Aorta (tissue), 5 donors: ENCODE measurements around the gene RBBP8NL. TPM values are rescaled to one million over a fixed set of nuclear protein-coding genes. Genes with fewer than 3 reads are reported as not detected.

Experiments used
- ATAC-seq: fragments of 200-7000 bp; cut with Tn5 transposase; one replicate; pipeline ENCODE4 v1.9.1; 2022; ENCODE audit warnings: moderate library complexity; ENCODE audit not compliant: low FRiP score
- DNase-seq, 2 donors: peaks; one replicate each; pipeline ENCODE4 v3.0.0-alpha.2; 2020
- H3K27ac ChIP-seq, 2 donors: one replicate each; pipeline ENCODE4 v1.5.1; 2013; ENCODE audit warnings: low read length in 2 of 2, mild to moderate bottlenecking in 2 of 2, moderate library complexity in 2 of 2, control low read depth in 1 of 2, inconsistent platforms in 1 of 2, low read depth in 1 of 2
- H3K27me3 ChIP-seq, 2 donors: one replicate each; pipeline ENCODE4 v1.6.1; 2013; ENCODE audit warnings: control low read depth in 1 of 2, low read length in 1 of 2, mild to moderate bottlenecking in 1 of 2, moderate library complexity in 1 of 2; ENCODE audit not compliant: insufficient read depth in 2 of 2, control insufficient read depth in 1 of 2
- H3K36me3 ChIP-seq, 2 donors: one replicate each; pipeline ENCODE4 v1.6.1; 2013; ENCODE audit warnings: control low read depth in 1 of 2, low read length in 1 of 2, mild to moderate bottlenecking in 1 of 2; ENCODE audit not compliant: insufficient read depth in 2 of 2, control insufficient read depth in 1 of 2
- H3K4me1 ChIP-seq, 2 donors: one replicate each; pipeline ENCODE4 v1.6.1; 2013; ENCODE audit warnings: low read length in 2 of 2, control low read depth in 1 of 2, mild to moderate bottlenecking in 1 of 2, moderate library complexity in 1 of 2; ENCODE audit not compliant: insufficient read depth in 2 of 2, control insufficient read depth in 1 of 2
- H3K4me3 ChIP-seq, 2 donors: one replicate each; pipeline ENCODE4 v1.5.1; 2013; ENCODE audit warnings: low read length in 2 of 2, control low read depth in 1 of 2, mild to moderate bottlenecking in 1 of 2
- H3K9me3 ChIP-seq: one replicate; pipeline ENCODE4 v1.6.1; 2013; ENCODE audit warnings: mild to moderate bottlenecking, low read length; ENCODE audit not compliant: control insufficient read depth
- whole genome bisulfite sequencing, 2 donors: extraction: QIAGEN DNeasy Blood & Tissue Kit; methylation state at CpG; one replicate each; pipeline ENCODE4 v1.1.7; 2013; 5-methylcytosine and 5-hydroxymethylcytosine counted together
- intact Hi-C, 2 donors: fragments of 100-400 bp; cut with DNase I; formaldehyde crosslinking; loops; one replicate each; pipeline versions ENCODE4 v1.14.2 to v1.15.0; 2022
- polyA plus RNA-seq, 2 donors: library from polyadenylated mRNA; stranded (reverse); fragments of 200-250 nt; gene quantifications; one replicate each; pipeline ENCODE4 v1.2.3, GENCODE V29; 2013
- total RNA-seq, 2 donors: library from RNA; stranded (reverse); fragmentation: NEBNext Ultra II Directional; extraction: Animal tissue kit (Norgen Biotek cat#: 25700); gene quantifications; one replicate each; pipeline ENCODE4 v1.2.1, GENCODE V29; 2021
- donor health status: healthy with polysubstance abuse.
- donor health status: Bipolar disorder and iron deficiency.
- donor health status: DM: no; HTN: no; CAD: no.
- donor health status: DM: no; HTN: no; CAD: no.
- donor health status: DM: yes; HTN: yes; CAD: no.

The RBBP8NL gene
- total and polyA plus RNA-seq, 4 donors: 1.6 TPM; not detected in 3

GRCh38 chr20:62413025-62413570 lies 14.2 kb downstream of the RBBP8NL start:
- intact Hi-C loops: no loop called here
- H3K27me3 ChIP-seq: no peaks in the 10 kb centered on the region
- no peak overlapping the region for H3K27ac ChIP-seq
- H3K36me3 ChIP-seq: no peaks in the 10 kb centered on the region
- no peak for DNase-seq
- ATAC-seq: no peak
- no peaks in the 10 kb centered on the region for H3K4me1 ChIP-seq
- no peaks in the 10 kb centered on the region for H3K9me3 ChIP-seq
- H3K4me3 ChIP-seq: no peak overlapping the region
- WGBS, 2 donors: 93 to 95% methylated on average over 11 of the region's 11 CpGs

- no peak overlapping the region for H3K4me3 ChIP-seq
- no peaks in the 10 kb centered on the region for H3K9me3 ChIP-seq
- H3K4me1 ChIP-seq: no peaks in the 10 kb centered on the region
- 88% methylated on average over 21 to 22 of the region's 22 CpGs for WGBS, 2 donors
- no peaks in the 10 kb centered on the region for H3K27me3 ChIP-seq
- no peak overlapping the region for H3K27ac ChIP-seq
- intact Hi-C loops: no loop called here
- no peak for DNase-seq
- ATAC-seq: no peak
- no peaks in the 10 kb centered on the region for H3K36me3 ChIP-seq
Observed at GRCh38 chr20:62412194-62413024, 14.9 kb downstream of the RBBP8NL start.

- Histone ChIP-seq H3K36me3 (no peaks in the 10 kb centered on the region), H3K9me3 (no peaks in the 10 kb centered on the region), H3K27me3 (no peaks in the 10 kb centered on the region), H3K4me3 (no peak overlapping the region), H3K27ac (no peak overlapping the region), H3K4me1 (no peaks in the 10 kb centered on the region)
- ATAC-seq: no peak
- intact Hi-C loops: no loop called here
- WGBS, 2 donors: 88 to 89% methylated on average over 24 of the region's 24 CpGs
- no peak for DNase-seq
Observed at GRCh38 chr20:62411479-62412193, 15.7 kb downstream of the RBBP8NL start.

- intact Hi-C loops: no loop called here
- no peaks in the 10 kb centered on the region for H3K36me3 ChIP-seq
- H3K9me3 ChIP-seq: no peaks in the 10 kb centered on the region
- DNase-seq (no peak), ATAC-seq (no peak)
- H3K27ac ChIP-seq: no peak overlapping the region
- H3K4me3 ChIP-seq: no peak overlapping the region
- no peaks in the 10 kb centered on the region for H3K4me1 ChIP-seq
- WGBS, 2 donors: 87 to 89% methylated on average over 19 of the region's 19 CpGs
- H3K27me3 ChIP-seq: no peaks in the 10 kb centered on the region
Observed at GRCh38 chr20:62410746-62411478, 16.4 kb downstream of the RBBP8NL start.

- Histone ChIP-seq H3K36me3 (no peaks in the 10 kb centered on the region), H3K4me1 (no peaks in the 10 kb centered on the region), H3K4me3 (no peak overlapping the region), H3K27ac (no peak overlapping the region), H3K9me3 (no peaks in the 10 kb centered on the region), H3K27me3 (no peaks in the 10 kb centered on the region)
- ATAC-seq (no peak), DNase-seq (no peak)
- intact Hi-C loops: loop anchor here in 1 of 2 donors (10.0 kb wide), 1 partner anchor 215 kb away; no protein-coding TSS in a partner anchor
- WGBS, 2 donors: 6 to 10% methylated on average over 30 of the region's 30 CpGs
Observed at GRCh38 chr20:62409931-62410745, 17.2 kb downstream of the RBBP8NL start.

- no peak for ATAC-seq
- Histone ChIP-seq H3K36me3 (no peaks in the 10 kb centered on the region), H3K27ac (no peak overlapping the region), H3K9me3 (no peaks in the 10 kb centered on the region), H3K4me3 (no peak overlapping the region), H3K27me3 (no peaks in the 10 kb centered on the region), H3K4me1 (no peaks in the 10 kb centered on the region)
- 90% methylated on average over 12 of the region's 12 CpGs for WGBS, 2 donors
- intact Hi-C loops: loop anchor here in 1 of 2 donors (10.0 kb wide), 1 partner anchor 216 kb away; no protein-coding TSS in a partner anchor
- no peak for DNase-seq
Observed at GRCh38 chr20:62409086-62409853, 18.1 kb downstream of the RBBP8NL start.

- H3K9me3 ChIP-seq: no peaks in the 10 kb centered on the region
- H3K27me3 ChIP-seq: no peaks in the 10 kb centered on the region
- H3K36me3 ChIP-seq: no peaks in the 10 kb centered on the region
- H3K4me1 ChIP-seq: no peaks in the 10 kb centered on the region
- no peak overlapping the region for H3K27ac ChIP-seq
- H3K4me3 ChIP-seq: no peak overlapping the region
- ATAC-seq (no peak), DNase-seq (no peak)
- intact Hi-C loops: loop anchor here in 1 of 2 donors (10.0 kb wide), 1 partner anchor 216 kb away; no protein-coding TSS in a partner anchor
- 94 to 98% methylated on average over 12 of the region's 12 CpGs for WGBS, 2 donors
Observed at GRCh38 chr20:62408640-62409039, 18.7 kb downstream of the RBBP8NL start.
